HepG2 (cell line): ENCODE results near the gene NDUFB3. TPM values are rescaled to one million over a fixed set of nuclear protein-coding genes. Genes with fewer than 3 reads are reported as not detected.

Experiments
- DMTF1 ChIP-seq: sonication (generic); formaldehyde crosslinking; IDR thresholded peaks from 2 replicates; pipeline ENCODE4 v1.4.0; 2020; ENCODE audit warnings: mild to moderate bottlenecking, missing genetic modification reagents
- FOSL2 ChIP-seq: sonication (generic); formaldehyde crosslinking; IDR thresholded peaks from 2 replicates; pipeline ENCODE4 v1.4.0; 2020; ENCODE audit warnings: missing genetic modification reagents
- MED13 ChIP-seq: sonication (generic); formaldehyde crosslinking; IDR thresholded peaks from 2 replicates; pipeline ENCODE4 v1.5.0; 2020; ENCODE audit warnings: missing genetic modification reagents
- MNT ChIP-seq: fragments of 450-650 bp; IDR thresholded peaks from 2 replicates; pipeline ENCODE4 v1.6.1; 2016
- PLSCR1 ChIP-seq: sonication (generic); formaldehyde crosslinking; IDR thresholded peaks from 2 replicates; pipeline ENCODE4 v1.5.0; 2020; ENCODE audit warnings: missing genetic modification reagents, mild to moderate bottlenecking, borderline replicate concordance
- RBAK ChIP-seq: sonication (generic); formaldehyde crosslinking; IDR thresholded peaks from 2 replicates; pipeline ENCODE4 v1.5.1; 2020; ENCODE audit warnings: mild to moderate bottlenecking, missing genetic modification reagents
- SP2 ChIP-seq: sonication (generic); formaldehyde crosslinking; IDR thresholded peaks from 2 replicates; pipeline ENCODE4 v1.5.1; 2020; ENCODE audit warnings: mild to moderate bottlenecking, missing genetic modification reagents
- WIZ ChIP-seq: sonication (generic); formaldehyde crosslinking; IDR thresholded peaks from 2 replicates; pipeline ENCODE4 v1.5.1; 2020; ENCODE audit warnings: mild to moderate bottlenecking, missing genetic modification reagents
- ZBTB2 ChIP-seq: sonication (generic); formaldehyde crosslinking; IDR thresholded peaks from 2 replicates; pipeline ENCODE4 v1.8.0; 2022; ENCODE audit warnings: low read depth, missing genetic modification reagents
- ZBTB34 ChIP-seq: sonication (generic); formaldehyde crosslinking; IDR thresholded peaks from 2 replicates; pipeline ENCODE4 v1.8.0; 2022; ENCODE audit warnings: mild to moderate bottlenecking, missing genetic modification reagents
- ZFY ChIP-seq: sonication (generic); formaldehyde crosslinking; IDR thresholded peaks from 2 replicates; pipeline ENCODE4 v1.4.0; 2020; ENCODE audit warnings: missing genetic modification reagents
- ZNF280B ChIP-seq: sonication (generic); formaldehyde crosslinking; IDR thresholded peaks from 2 replicates; pipeline ENCODE4 v1.5.0; 2020; ENCODE audit warnings: missing genetic modification reagents, mild to moderate bottlenecking, borderline replicate concordance
- ZNF350 ChIP-seq: sonication (generic); formaldehyde crosslinking; IDR thresholded peaks from 2 replicates; pipeline ENCODE4 v1.4.0; 2020; ENCODE audit warnings: mild to moderate bottlenecking, low read depth, missing genetic modification reagents, borderline replicate concordance
- ZNF362 ChIP-seq: sonication (generic); formaldehyde crosslinking; IDR thresholded peaks from 2 replicates; pipeline ENCODE4 v1.4.0; 2020; ENCODE audit warnings: missing genetic modification reagents, mild to moderate bottlenecking, borderline replicate concordance
- ZNF460 ChIP-seq: sonication (generic); formaldehyde crosslinking; IDR thresholded peaks from 2 replicates; pipeline ENCODE4 v1.5.1; 2020; ENCODE audit warnings: missing genetic modification reagents, mild to moderate bottlenecking, borderline replicate concordance
- ZNF510 ChIP-seq: sonication (generic); formaldehyde crosslinking; IDR thresholded peaks from 2 replicates; pipeline ENCODE4 v1.4.0; 2020; ENCODE audit warnings: low read depth, mild to moderate bottlenecking, missing genetic modification reagents
- ZNF564 ChIP-seq: sonication (generic); formaldehyde crosslinking; IDR thresholded peaks from 2 replicates; pipeline ENCODE4 v1.8.1; 2023; ENCODE audit warnings: mild to moderate bottlenecking, missing genetic modification reagents
- ZZZ3 ChIP-seq: sonication (generic); formaldehyde crosslinking; IDR thresholded peaks from 2 replicates; pipeline ENCODE4 v1.4.0; 2020; ENCODE audit warnings: missing genetic modification reagents, mild to moderate bottlenecking, borderline replicate concordance
- polyA plus RNA-seq, 8 experiments: library from polyadenylated mRNA; depleted of rRNA in 3 of 8; stranded (reverse) in 7 of 8; unstranded in 1 of 8; fragments of >200 nt; fragmentation: Illumina TruSeq in 4 of 8; extraction: Trizol in 4 of 8; gene quantifications; 2 replicates each; pipeline versions ENCODE4 v1.2.1 to v1.2.3, GENCODE V29; 2011 to 2016; ENCODE audit warnings: low read depth in 4 of 8, missing spikeins in 1 of 8, mixed read lengths in 1 of 8; ENCODE audit not compliant: insufficient read depth in 1 of 8
- total RNA-seq, 5 experiments: library from RNA; depleted of rRNA; stranded (reverse); fragments of >200 nt; fragmentation: Illumina TruSeq; extraction: Trizol; gene quantifications; 2 replicates each; pipeline ENCODE4 v1.2.3, GENCODE V29; 2016; ENCODE audit warnings: low read depth in 1 of 5

Gene NDUFB3
- total and polyA plus RNA-seq, 2 of the 13 experiments (the other 11 are each of a cell fraction or from before 2014, with no cell fraction given) = 50.7 to 159 TPM

GRCh38 chr2:201116959-201117734, 45.3 kb downstream of the NDUFB3 start (continued):
- TF ChIP-seq MNT = no peak
- no peak for TF ChIP-seq WIZ
- no peak for TF ChIP-seq ZBTB34 (CRISPR knock-in tag)
- TF ChIP-seq SP2 (CRISPR knock-in tag) = no peak
- no peak for TF ChIP-seq ZNF564 (CRISPR knock-in tag)
- TF ChIP-seq ZNF350 (CRISPR knock-in tag) = no peak
- TF ChIP-seq ZNF280B = no peak
- no peak for TF ChIP-seq ZNF460
- TF ChIP-seq ZBTB2 = no peak
- no peak; the same call in none of the 2 replicates for TF ChIP-seq ZFY (CRISPR knock-in tag)
- no peak for TF ChIP-seq ZNF362
- no peak for TF ChIP-seq RBAK (CRISPR knock-in tag)
- TF ChIP-seq MED13 (CRISPR knock-in tag) = no peak
- TF ChIP-seq DMTF1 (CRISPR knock-in tag) = no peak
- no peak for TF ChIP-seq FOSL2 (CRISPR knock-in tag)
- TF ChIP-seq ZNF510 (CRISPR knock-in tag) = no peak; the same call in 1 of the 2 replicates
- no peak for TF ChIP-seq PLSCR1 (CRISPR knock-in tag)
- no peak; the same call in 1 of the 2 replicates for TF ChIP-seq ZZZ3 (CRISPR knock-in tag)
